Left lobe of liver (tissue), 2 donors: ENCODE measurements around the gene NMD3. TPM values are rescaled to one million over a fixed set of nuclear protein-coding genes. Genes with fewer than 3 reads are reported as not detected.

Source experiments
- ATAC-seq: fragments of 200-7000 bp; cut with Tn5 transposase; one replicate; pipeline ENCODE4 v1.9.1; 2020; ENCODE audit warnings: mild to moderate bottlenecking, moderate library complexity
- DNase-seq: peaks from one replicate; pipeline ENCODE4 v3.0.0-alpha.2; 2020; ENCODE audit warnings: low spot score
- total RNA-seq: library from RNA; stranded (reverse); gene quantifications from one replicate; pipeline ENCODE4 v1.2.1, GENCODE V29; 2021
- donor health status: DM: no; HTN: no; CAD: no; lungs with moderate emphysema.
- donor health status: DM: no; HTN: yes; CAD: no.

NMD3 gene
- total RNA-seq, 1 donor from 2014 or later, result 40.9 TPM

DNA sequence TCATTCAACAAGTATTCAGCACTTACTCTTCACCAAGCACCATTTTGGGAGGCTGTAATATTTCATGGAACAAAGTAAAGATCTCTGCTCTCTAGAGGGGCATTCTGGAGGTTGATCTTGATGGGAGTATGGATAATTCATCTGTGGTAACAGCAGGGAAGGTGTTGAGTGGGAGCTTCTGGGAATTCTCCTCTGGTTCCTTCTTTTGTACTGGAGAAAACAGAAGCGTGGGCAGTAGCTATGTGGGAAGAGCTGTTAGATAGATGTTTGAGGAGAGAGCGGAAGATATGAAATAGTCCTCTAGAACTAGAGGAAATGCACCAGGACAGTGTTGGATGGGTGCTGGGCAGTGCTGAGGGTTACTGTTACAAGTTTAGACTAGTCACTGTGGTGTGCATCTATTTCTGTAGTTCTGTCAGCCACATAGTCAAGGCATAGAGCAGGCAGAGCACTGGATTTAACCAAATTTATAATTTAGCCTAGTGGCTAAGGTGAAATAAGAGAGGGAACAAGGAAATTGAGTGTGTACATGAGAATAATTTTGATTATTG, 9.6 kb downstream of the NMD3 start:
- DNase-seq, result no peak
- ATAC-seq, result no peak

- no peak for DNase-seq
- ATAC-seq, result no peak
These were observed 10.8 kb downstream of the NMD3 start for GRCh38 chr3:161231861-161232260.

DNA sequence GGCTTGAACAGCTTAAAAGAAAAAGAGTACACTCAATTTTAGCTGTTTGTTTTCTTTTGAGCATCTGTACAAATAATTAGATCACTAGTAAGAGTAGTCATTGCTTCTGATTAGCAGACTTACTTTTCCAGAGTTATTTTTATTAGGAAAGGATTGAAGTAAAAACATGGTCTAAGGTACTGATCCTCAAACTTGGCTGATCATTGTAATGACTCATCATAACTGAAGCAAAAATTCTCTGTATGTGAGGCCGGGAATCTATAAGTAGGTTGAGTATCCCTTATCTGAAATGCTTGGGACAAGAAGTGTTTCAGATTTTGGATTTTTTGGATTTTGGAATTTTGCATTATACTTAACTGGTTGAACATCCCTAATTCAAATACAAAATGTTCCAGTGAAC, 12.4 kb downstream of the NMD3 start:
- DNase-seq (no peak), ATAC-seq (no peak)

- DNase-seq (no peak), ATAC-seq (no peak)
These were observed 15.1 kb downstream of the NMD3 start for GRCh38 chr3:161236240-161236639.

DNA sequence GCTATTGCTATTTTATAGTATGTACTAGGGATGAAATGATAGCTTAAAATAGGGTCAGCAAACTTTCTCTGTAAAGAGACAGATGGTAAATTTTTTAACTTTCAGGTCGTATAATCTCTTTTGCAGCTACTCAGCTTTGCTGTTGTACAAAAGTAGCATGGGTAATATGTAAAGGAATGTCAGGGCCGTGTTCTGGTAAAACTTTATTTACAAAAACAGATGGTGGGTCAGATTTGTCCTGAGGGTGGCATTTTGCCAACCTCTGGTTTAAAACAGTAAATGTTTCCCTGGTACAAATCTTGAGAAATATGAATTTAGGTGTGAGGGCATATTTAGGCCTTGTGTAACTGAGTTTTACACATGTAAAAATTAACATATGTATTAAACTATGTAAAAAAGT, 18.6 kb downstream of the NMD3 start:
- no peak for ATAC-seq

GRCh38 chr3:161244538-161244937, 23.4 kb downstream of the NMD3 start:
- no peak for ATAC-seq
- DNase-seq, result no peak

More for the DNA sequence above, 18.6 kb downstream of the NMD3 start:
- DNase-seq, result no peak

- ATAC-seq (no peak), DNase-seq (no peak)
These were observed 25.9 kb downstream of the NMD3 start for GRCh38 chr3:161247049-161247448.

- no peak for DNase-seq
These were observed 29.0 kb downstream of the NMD3 start for GRCh38 chr3:161250116-161250515.

DNA sequence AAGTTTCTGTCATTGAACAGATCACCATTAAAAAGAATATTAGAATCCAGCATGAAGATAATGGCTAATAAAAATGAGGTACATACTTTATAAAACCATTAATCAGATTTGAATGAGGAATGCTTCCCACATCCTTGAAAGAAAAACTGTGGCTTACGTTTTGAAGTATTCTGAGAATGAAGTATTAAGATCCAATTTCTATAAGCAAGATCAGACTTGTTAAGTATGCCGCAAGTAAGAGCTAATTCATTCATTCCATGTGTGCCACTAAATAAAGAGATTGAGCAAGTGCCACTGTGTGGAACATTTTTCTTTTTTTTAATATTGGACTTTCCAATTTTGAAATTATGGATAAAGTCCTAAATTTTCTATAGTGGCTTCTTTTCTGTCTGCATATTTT, 30.6 kb downstream of the NMD3 start:
- no peak for DNase-seq
- no peak for ATAC-seq

More at GRCh38 chr3:161250116-161250515, 29.0 kb downstream of the NMD3 start:
- no peak for ATAC-seq

GRCh38 chr3:161252143-161252542, 31.0 kb downstream of the NMD3 start:
- no peak for ATAC-seq

GRCh38 chr3:161253711-161254110, 32.6 kb downstream of the NMD3 start:
- DNase-seq (no peak), ATAC-seq (no peak)

More at GRCh38 chr3:161252143-161252542, 31.0 kb downstream of the NMD3 start:
- DNase-seq, result no peak

DNA sequence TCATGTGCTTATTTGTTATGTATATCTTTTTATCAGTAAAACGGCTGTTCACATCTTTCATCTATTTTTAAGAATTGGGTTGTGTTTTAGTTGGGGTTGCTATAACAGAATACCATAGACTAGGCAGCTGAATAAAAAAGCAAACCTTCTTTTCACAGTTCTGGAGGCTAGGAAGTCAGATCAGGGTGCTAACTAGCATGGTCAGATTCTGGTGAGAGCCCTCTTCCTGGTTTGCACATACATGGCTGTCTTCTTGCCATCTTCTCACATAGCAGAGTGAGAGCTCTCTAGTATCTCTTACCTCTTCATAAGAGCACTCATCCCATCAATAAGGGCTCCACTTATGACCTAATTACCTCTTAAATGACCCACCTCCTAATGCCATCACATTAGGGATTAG, 33.8 kb downstream of the NMD3 start:
- ATAC-seq, result no peak
- no peak for DNase-seq

DNA sequence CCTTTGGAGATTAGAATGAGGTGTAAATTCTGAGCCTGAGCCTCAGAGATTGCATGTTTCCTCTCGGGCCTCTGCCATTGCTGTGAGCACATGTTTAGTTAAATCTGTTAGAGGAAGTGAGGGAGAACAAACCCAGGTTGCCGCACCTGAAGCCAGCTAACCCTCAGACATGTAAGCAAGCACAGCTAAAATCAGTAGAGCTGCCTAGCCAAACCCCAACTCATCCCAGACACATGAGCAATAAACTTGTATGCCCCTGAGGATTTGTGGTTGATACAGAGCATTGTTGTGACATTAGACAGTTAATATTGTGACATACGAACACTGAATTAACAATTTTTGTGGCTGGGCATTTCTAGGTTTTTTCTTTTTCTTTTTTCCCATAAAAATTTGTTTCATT, 41.9 kb downstream of the NMD3 start:
- peak; percentile 56 for ATAC-seq
- DNase-seq, result no peak

DNA sequence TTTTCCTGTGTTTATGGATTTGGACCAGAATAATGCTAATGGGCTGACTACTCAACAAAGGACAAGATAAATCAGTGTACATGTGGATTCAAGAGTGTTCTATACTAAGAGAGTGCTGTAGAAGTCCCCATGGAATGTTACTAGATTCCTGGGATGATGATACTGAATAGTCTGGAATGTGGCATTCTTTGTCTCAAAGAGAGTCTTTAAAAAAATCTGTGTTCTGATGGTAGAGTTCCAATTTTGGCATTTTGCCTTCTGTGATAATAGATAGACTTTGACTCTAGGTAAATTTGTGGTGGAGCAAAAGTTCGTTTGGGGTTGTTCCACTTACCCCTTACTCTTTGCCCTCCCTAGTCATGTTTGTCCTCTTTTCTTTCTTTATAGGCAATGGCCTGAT, 43.7 kb downstream of the NMD3 start:
- ATAC-seq (peak; percentile 93), DNase-seq (no peak)

- ATAC-seq (no peak), DNase-seq (no peak)
These were observed 44.9 kb downstream of the NMD3 start for GRCh38 chr3:161265916-161266571.

GRCh38 chr3:161266731-161267150, 45.6 kb downstream of the NMD3 start:
- no peak for ATAC-seq

GRCh38 chr3:161267646-161268045, 46.5 kb downstream of the NMD3 start:
- no peak for ATAC-seq

More at GRCh38 chr3:161266731-161267150, 45.6 kb downstream of the NMD3 start:
- DNase-seq, result no peak

DNA sequence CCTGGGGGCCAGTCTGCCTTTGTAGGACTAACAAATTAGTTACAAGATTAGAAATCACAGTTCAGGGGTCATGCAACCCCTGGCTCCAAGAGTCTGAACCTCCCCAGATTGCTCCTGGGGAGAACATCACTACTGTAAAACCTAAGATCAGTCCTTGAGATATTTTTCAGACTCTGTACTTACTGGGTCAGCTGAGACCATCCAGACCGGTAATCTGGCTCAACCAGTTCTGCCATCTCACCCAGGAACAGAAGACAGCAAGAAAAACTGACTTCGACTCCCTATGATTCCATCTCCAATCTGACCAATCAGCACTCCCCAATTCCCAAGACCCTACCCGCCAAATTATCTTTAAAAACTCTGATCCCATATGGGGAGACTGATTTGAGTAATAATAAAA, 47.5 kb downstream of the NMD3 start:
- ATAC-seq (no peak), DNase-seq (no peak)

More at GRCh38 chr3:161267646-161268045, 46.5 kb downstream of the NMD3 start:
- no peak for DNase-seq

DNA sequence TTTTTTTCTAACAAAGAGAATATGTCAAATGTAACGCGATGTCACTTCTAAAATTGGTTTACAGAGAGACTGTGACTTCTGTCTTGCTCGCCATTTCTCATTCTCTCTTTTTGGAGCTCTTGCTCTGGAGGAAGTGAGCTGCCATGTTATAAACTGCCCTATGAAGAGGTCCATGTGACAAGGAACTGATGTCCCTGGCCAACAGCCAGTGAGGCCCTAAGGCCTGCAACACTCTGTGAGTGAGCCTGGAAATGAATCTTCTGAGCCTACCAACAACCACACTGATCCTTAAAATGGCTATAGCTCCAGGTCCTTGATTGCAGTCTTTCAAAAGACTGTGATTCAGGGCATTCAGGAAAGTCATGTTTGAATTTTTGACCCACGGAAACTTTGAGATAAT, 49.9 kb downstream of the NMD3 start:
- DNase-seq (no peak), ATAC-seq (peak; percentile 40)

- ATAC-seq (no peak), DNase-seq (no peak)
These were observed 50.5 kb downstream of the NMD3 start for GRCh38 chr3:161271646-161272045.

GRCh38 chr3:161272524-161272923, 51.4 kb downstream of the NMD3 start:
- DNase-seq (no peak), ATAC-seq (no peak)

DNA sequence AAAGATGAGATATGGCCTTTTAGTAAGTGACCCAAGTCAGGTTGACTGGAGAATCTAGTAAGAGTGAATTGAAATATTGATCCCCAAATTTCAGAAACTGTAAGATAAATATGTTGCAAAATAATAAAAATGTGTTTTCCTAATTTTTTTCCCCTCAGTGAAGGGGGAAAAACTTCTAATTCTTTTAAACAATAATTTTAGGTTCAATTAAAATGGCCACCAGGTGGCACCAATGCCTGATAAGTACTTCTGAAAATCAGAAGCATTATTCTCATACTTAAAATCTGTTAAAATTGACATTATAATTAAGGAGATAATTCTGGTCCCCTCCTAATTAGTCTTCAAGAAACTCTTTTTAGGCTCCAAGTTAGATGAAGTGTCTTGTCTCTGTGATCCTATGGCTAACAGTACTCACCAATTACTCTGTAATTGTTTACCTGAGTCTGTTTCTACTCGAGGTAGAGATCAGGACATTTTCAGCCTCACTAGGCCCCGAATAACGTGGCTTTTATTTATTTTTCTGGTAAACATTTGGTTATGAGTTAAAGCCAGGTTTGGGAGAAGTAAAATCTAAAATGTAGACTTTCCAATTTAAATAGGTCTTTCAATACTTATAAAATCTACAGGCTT, 52.6 kb downstream of the NMD3 start:
- ATAC-seq (peak; percentile 35), DNase-seq (no peak)
